ENCODE data around the gene LHFPL3. TPM values are rescaled to one million over a fixed set of nuclear protein-coding genes. Genes with fewer than 3 reads are reported as not detected.
A peak's percentile ranks its signal among the peaks of the same experiment; 100 is the strongest.

The LHFPL3 gene
- polyA plus RNA-seq, 4 donors, result 5.6 to 7.9 (median 7.0) TPM

- no peak for DNase-seq (ENCODE audit: low read depth in 4 of 4, low spot score in 3 of 4)
These were observed 462.0 kb downstream of the LHFPL3 start for GRCh38 chr7:104790440-104790839.

DNA sequence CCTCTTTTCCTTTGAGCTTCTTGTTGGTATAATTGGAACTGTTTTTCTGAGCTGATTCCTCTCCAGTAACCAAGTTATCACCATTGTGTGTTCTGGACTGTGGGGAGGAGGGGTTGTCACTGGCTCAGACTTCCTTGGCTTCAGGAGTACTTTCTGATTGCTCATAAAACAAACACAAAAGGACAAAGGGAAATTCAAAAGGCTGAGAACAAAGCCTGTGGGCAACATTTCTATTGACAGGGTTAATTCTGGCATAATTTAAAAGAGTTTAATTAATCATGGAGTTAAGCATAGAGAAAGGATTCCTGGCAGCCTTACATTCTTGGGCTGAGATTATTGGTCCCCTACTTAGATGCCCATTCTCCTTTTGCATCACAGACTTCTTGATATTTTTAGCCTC lies 462.7 kb downstream of the LHFPL3 start:
- no peak for DNase-seq (ENCODE audit: low read depth in 4 of 4, low spot score in 3 of 4)

GRCh38 chr7:104793066-104793465 lies 464.7 kb downstream of the LHFPL3 start:
- DNase-seq (ENCODE audit: low read depth in 4 of 4, low spot score in 3 of 4), result no peak

DNA sequence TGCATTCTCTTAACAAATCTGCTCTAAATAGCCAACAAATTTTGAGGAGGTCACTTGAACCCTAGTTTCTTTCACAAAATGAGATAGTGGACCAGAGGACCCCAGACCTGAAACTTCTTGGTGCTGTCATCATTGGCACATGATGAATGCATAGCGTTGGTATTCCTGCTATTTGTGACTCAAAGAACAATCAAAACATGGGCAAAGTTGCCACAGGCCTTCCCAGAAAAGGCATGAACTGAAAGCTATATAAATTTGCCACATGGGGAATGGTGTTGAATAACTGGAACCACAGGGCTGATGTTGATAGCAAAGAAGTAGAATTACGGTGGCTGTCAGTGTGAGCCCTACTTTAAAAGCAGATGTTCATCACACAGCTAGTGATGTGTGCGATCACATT lies 465.8 kb downstream of the LHFPL3 start:
- DNase-seq (ENCODE audit: low read depth in 4 of 4, low spot score in 3 of 4), result no peak

DNA sequence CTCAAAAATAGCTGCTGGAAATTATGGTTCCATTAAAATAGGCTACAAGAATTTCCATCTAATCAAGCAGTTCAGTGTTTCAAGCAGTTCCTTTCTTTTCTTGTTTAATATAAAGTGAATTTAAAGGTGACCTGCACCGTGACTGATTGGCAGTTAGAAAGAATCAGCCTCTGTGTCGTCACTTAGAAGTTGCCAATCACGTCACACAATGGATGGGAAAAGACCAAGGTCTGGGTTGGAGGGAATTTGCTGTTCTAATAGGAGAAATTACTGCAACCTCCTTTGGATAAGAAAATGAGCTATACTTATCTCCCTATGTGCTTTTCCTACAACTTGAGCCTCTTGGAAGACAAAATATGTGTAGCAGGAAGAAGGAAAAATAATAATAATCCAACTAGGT lies 466.2 kb downstream of the LHFPL3 start:
- DNase-seq (ENCODE audit: low read depth in 4 of 4, low spot score in 3 of 4), result no peak

DNA sequence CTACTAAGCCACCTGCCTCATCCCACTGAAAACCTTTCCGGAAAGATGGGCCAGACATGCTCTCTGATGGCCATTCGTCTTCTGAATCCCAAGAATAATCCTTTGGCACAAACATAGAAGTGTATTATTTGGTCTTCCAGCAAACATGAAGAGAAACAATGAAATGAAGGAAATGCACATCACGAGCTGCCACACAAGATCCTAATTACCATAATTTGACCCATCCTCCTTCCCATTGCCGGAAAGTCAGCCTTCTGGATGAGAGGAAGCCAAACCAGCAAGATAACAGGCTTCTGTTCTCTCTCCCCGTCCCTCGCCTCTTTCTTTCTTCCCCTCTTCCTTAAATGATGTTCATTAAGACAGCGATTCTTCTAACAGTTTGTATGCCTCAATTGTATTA lies 466.7 kb downstream of the LHFPL3 start:
- DNase-seq (ENCODE audit: low read depth in 4 of 4, low spot score in 3 of 4), result no peak

GRCh38 chr7:104795616-104796398 lies 467.4 kb downstream of the LHFPL3 start:
- no peak for DNase-seq (ENCODE audit: low read depth in 4 of 4, low spot score in 3 of 4)

DNA sequence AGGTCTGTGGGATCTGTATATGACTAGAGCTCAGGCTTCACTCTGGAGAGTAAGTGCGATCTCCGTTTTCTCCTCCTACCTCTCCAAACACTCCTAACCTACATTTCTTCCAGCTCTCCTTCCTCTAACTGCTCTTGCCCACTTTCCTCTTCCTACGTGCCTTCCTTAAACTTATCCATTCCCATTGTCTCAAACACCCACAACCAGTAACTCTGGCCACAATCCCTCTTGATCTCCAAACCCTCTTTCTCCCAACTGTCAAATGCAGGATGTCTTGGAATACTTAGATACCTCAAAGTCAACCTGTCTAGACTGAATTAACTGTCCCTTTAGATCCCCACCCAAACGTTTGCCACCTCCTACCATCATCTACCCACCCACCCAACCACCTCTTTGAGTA lies 471.9 kb downstream of the LHFPL3 start:
- DNase-seq (ENCODE audit: low read depth in 4 of 4, low spot score in 3 of 4), result no peak

DNA sequence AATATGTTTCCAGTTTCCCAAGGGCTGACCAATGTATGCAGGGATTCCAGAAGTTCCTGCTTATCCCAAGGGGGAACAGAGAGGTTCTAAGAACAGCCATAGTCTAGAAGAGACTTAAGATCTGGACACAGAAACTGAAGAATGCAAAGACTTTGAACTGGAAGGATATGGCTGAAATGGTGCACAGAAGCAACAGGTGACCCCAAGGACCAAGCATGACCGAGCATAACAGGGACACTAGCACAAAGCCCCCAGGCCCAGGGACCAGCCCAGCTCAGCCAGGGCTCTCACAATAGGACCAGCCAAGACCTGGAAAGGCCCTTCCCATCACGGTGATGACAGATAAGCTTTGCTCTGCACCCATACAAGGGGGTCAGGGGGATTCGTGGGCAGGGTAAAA lies 472.6 kb downstream of the LHFPL3 start:
- no peak for DNase-seq (ENCODE audit: low read depth in 4 of 4, low spot score in 3 of 4)

GRCh38 chr7:104803931-104804330 lies 475.5 kb downstream of the LHFPL3 start:
- DNase-seq (ENCODE audit: low read depth in 4 of 4, low spot score in 3 of 4), result no peak

GRCh38 chr7:104804696-104805095 lies 476.3 kb downstream of the LHFPL3 start:
- DNase-seq (ENCODE audit: low read depth in 4 of 4, low spot score in 3 of 4), result no peak

DNA sequence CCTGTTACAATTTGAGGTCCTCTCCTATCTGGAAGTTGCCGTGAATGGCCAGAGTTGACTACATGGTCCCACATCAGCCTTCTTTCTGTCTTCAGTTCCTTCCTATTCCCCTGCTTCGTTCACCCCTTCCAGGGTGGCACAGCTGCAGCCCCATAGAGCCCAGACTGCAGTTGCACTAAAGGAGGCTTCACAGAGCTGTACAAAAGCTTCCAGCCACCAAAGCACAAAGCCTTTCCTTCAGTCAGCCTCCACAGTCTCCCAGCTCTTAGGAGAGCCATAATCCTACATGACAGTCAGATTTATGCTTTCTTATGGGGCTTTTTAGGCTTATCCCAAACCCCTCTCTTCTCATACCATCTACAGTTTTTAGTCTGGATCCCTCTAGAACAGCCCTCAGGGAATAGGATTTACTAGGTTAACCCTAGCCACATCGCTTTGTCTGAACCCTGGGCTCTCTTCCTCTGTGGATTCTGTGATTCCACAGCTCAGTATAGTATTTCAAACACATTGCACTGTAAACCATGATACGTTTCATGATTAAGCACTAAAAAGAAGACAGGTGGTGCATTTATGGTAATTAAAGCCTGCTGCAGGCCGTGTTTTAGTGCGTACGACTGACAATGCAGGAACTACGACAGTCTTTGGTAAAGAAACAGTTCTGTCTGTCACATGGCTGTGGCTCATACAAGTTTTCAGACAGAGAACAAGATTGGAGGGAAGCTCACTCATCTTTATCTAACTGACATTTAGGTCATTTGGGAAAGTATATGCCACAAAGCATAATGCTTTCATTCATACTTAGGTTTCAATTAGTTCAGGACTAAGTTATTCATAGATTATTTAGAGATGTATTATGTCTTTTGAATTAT lies 477.3 kb downstream of the LHFPL3 start:
- no peak for DNase-seq (ENCODE audit: low read depth in 4 of 4, low spot score in 3 of 4)

DNA sequence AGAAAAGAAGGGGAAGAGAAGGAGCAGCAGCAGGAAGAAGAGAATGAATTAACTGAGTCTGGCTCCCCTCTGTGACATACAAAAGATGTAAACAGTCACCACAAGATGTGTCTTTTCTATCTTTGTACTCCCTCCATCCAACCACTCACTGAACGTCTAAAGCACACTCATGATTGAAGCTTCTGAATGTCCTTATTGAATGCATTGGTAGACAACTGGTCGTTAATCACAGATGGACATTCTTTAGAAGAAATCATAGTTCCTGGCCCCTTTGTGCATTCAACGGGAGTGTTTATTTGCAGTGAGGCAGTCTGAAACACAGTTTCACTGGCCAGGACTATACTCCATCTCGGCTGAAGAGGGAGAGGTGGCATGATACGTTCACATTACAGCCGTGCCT lies 479.3 kb downstream of the LHFPL3 start:
- no peak for DNase-seq (ENCODE audit: low read depth in 4 of 4, low spot score in 3 of 4)

- no peak for DNase-seq (ENCODE audit: low read depth in 4 of 4, low spot score in 3 of 4)
These were observed 481.5 kb downstream of the LHFPL3 start for GRCh38 chr7:104809906-104810305.

DNA sequence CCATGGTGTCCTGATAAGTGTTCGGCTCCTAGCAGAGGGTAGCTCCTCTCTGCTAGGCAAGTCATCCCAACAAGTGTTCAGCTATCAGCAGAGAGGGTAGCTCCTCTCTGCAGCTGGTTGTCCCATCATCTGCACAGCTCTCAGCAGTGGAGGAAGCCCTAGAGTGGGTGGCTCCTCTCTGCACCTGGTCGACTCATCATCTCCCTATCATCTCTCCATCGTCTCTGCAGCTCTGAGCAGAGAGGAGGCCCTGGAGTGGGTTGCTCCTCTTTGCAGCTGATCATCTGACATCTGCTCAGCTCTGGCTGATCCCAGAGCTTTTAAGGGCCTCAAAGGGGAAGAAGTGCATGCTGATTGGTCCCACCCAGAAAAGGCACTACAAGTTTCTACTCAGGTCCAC lies 485.7 kb downstream of the LHFPL3 start:
- no peak for DNase-seq (ENCODE audit: low read depth in 4 of 4, low spot score in 3 of 4)

GRCh38 chr7:104814671-104815400 lies 486.4 kb downstream of the LHFPL3 start:
- DNase-seq (ENCODE audit: low read depth in 4 of 4, low spot score in 3 of 4), result no peak

DNA sequence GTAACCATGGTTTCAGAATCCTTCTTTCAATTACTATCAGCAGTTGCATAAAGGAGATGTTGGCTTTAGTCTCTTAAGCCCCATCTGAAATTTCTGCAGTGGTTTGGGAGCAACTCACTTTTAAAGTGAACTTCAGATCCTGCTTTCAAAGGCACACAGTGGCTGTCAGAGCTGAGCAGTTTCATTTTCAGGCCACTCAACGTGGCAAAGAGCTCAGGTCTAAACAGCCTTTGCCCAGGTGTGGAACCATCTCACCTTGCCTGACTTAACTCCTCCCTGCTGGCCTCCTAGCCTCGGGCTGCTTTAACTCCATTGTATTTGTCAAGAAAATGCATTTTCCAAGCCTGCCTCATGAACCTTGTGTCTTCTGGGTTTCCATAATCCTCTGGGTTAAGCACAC lies 488.1 kb downstream of the LHFPL3 start:
- DNase-seq (ENCODE audit: low read depth in 4 of 4, low spot score in 3 of 4), result no peak

GRCh38 chr7:104818961-104819880 lies 490.8 kb downstream of the LHFPL3 start:
- DNase-seq (ENCODE audit: low read depth in 4 of 4, low spot score in 3 of 4), result peak in 2 of 4 donors; percentile 26 to 38

DNA sequence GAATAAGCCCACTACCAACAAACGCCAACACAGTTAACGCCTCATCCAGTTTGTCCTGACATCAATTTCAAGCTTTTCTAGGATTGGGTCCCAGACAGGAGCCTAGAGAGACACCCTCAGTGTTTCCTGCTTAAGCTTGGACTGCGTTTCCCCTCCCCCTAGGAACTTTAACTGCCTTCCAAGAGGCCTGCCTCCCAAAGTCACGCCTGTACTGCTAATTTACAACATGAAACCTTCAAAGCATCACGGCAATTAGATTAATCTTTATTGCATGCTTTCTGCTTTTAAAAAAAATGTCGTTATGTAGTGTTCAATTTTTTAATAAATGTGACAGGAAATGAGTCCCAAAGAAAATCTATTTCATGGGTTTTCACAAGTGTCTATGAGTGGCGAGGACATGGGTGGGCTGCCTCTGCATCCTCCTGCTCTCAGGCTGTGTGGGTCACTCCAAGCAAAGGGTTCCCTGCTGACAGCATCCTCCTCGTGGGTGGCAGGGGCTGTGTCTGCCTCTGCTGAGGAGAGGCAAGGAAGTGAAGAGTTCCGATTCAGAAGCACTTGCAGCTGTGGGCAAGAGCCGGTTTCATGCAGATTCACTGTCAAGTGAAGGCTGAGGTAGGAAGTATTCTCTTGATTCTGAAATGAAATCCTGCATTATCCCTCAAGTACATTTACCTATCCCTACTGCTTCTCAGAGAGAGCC lies 492.6 kb downstream of the LHFPL3 start:
- DNase-seq (ENCODE audit: low read depth in 4 of 4, low spot score in 3 of 4), result peak in 2 of 4 donors; percentile 20 to 27

All from right renal pelvis (tissue), 4 donors.